Epidermal melanocyte (primary cell): Measurements from ENCODE around the gene ST6GALNAC3.
A peak's percentile ranks its signal among the peaks of the same experiment; 100 is the strongest.
"Not testable (repeated sequence)": the region's sequence is repeated elsewhere in the genome, so short reads cannot be mapped to it uniquely, and the experiment has no call there.

Source experiments
- DNase-seq: peaks from one replicate; pipeline ENCODE4 v3.0.0; 2011; ENCODE audit warnings: low spot score; ENCODE audit not compliant: insufficient read length

ST6GALNAC3 gene

DNA sequence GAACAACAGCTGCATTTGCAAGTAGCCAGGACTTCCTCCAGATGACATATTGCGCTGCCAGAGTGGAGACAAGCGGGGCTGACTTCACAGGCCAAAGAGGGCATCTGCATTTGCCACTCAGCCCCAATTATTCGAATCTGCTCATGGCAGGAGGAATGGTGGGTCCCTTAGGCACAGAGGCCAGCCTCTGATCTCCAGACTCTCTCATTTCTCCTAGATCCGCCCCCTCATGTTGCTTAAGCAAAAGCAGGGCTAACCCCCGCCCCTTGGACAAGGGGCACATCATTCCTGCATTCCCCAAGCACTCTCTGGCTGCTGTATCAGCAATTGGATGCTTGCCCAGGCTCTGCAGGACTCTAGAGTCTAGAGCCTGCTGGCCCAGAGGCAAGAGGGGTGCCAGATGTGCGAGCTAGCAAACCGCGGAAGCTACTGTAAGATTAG lies 262.4 kb downstream of the ST6GALNAC3 start:
- DNase-seq: peak; percentile 33

DNA sequence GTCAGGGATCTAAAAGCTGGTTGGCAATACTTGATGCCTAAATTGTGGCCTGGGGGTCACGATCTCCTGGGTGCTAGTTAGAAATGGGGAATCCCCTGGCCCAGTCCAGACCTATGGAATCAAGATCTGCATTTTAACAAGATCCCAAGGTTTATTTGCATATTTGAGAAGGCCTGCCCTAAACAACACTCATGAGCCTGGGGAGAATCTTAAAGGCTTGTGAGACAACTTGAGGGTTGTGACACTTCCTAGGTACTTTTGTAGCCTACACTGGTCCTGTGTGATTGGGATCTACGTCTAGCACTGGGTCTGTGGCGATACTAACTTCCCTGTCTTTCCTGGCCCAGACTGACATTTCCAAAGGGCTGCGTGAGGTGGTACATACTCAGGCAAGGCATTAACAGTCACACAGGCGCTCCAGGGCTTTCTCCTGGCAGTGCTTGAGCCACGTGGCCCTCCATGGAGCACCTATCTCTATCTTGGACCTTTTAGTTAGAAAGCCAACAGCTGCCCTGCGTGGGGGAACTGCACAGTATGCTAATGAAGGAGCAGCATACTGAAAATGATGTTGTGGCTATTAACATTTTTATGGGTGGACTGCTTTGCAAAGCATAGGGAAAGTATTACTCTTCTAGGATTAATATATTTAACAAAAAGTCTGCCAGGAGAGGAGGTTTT lies 263.1 kb downstream of the ST6GALNAC3 start:
- DNase-seq: no peak

DNA sequence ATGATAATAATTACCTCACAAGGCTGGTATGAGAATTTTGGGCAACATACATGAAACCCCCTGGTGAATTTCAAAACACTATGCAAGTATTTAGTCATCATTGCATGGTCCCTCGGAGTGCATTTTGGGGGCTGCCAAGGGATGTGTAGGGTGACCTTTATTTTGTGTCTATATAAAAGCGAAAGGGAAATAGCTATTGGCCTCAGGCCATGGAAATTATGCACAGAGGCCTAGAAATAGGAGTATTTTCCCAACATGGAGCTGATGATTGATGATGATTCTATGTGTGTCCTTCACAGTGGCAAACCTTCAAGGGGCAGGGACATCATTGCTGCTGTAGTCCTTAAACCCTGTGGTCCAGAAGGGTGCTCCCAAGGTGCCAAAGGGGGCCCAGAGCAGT lies 265.5 kb downstream of the ST6GALNAC3 start:
- DNase-seq: no peak

DNA sequence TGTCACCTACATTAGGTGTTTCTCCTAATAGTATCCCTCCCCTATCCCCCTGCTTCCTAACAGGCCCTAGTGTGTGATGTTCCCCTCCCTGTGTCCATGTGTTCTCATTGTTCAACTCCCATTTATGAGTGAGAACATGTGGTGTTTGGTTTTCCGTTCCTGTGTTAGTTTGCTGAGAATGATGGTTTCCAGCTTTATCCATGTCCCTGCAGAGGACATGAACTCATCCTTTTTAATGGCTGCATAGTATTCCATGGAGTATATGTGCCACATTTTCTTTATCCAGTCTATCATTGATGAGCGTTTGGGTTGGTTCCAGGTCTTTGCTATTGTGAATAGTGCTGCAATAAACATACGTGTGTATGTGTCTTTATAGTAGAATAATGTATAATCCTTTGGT lies 267.3 kb downstream of the ST6GALNAC3 start:
- not testable (repeated sequence) for DNase-seq

DNA sequence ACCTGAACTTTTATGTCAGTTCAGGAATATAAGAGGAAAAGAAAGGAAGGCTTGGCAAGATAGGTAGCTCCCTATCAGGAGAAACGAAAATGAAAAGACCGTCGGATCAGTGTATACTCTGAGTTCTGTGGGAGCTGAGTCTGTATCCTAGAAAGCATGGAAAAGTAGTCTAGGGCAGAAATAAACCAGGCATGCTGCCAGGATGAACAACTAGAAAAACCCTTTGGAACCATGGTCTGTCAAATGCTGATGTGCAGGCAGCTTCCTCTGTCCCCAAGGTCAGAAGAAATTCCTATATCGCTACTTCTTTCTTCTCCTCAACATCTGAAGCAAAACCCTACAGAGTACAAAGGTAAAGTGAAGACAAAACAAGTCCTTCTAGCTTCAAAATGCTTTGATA lies 268.8 kb downstream of the ST6GALNAC3 start:
- DNase-seq: no peak

DNA sequence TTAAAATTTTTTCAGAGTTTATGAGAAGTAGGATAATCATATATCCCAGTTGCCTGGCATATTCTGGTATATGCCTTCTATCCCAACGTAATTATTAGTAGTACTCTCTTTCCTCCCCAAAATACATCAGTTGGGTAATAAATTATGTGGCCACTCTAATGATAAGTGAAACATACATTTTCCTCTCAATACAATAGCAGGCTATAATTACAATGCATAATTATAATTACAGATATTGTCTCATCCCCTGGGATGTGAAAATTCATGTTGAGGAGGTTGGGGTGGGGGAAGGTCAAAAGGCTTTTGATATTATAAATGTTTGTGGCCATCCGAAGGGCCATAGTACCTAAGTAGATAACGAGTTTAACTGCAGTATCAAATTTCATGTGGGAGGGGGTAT lies 277.1 kb downstream of the ST6GALNAC3 start:
- DNase-seq: no peak

DNA sequence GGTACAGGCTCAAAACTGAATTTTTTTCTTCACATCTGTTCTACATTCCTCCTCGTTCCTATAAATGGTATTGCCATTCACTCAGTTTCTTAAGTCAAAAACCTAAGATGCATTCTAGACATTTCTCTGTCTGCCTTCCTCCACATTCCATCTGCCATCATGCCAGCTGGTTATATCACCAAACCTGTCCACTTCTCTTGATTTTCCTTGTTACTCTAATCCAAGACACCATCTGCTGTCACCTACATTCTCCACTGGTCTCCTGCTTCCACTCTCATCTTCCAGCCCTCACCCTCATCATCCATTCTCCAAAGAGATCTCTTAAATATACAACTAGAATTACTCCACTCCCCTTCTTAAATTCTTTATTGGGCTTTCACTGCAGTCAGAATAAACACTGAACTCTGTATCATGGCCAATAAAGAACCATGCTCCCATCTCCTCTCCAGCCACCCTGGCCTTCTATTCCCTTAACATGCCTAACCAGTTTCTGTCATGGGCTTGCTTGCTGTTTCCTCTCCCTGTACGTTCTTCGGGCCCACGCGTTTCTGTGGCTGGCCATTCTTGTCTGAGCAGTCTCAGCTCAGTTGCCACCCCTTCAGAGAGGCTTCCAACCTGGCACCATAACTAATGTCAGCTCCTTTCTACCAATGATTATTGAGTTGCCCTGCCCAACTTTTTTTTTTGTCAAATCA lies 278.3 kb downstream of the ST6GALNAC3 start:
- DNase-seq: no peak

DNA sequence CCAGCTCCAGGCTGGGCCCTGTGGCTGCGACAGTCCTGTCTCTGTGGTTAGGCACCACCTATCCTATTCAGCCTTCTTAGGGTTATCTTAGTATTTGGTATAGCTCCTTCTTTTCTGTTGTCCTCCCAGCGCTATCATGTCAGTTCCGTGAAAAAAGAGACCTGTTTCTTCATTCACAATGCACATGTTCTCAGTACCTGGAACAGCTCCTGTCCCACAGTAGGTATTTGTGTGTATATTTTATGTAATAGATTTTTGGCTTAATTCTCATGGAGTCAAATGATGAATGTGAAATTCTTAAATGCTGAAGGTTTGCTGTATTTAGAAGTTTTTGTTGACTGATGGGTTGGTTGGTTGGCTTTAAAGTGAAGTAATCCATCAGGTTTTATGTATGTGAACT lies 279.7 kb downstream of the ST6GALNAC3 start:
- no peak for DNase-seq

DNA sequence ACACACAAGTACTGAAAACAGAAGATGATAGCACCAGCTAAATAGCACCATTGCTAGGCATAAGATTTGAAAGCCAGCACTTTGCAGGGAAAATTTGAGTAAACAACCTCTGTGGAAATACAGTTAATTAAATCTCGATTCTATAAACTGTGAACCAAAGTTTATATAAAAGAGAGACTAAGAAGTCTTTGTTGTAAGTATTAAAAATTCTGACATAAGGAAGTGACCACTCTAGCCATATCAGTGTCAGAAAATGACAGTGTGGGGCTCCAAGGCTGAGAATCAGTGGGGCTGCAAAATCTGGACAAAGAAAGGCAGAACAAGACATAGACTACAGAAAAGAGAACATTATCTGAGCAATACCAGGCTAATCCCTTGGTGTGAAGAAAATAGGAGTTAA lies 292.2 kb downstream of the ST6GALNAC3 start:
- no peak for DNase-seq

DNA sequence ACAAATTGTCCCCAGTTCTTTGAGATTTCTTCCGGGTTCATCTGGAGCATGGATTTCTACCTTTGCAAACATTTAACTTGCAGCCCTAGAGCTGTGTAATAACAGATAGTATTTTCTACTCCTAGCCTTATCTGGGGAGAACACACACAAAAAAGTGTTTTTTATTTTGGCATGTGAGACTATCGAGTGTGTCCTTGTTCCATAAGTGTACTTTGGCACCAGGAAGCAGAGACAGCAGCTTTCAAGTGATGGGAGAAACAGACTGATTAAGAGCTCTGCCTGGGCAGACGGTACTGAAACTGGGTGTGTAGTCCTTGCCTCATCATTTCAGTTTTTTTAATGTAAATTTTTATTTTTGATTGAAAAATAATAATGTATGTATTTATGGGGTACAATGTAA lies 297.4 kb downstream of the ST6GALNAC3 start:
- DNase-seq: no peak

DNA sequence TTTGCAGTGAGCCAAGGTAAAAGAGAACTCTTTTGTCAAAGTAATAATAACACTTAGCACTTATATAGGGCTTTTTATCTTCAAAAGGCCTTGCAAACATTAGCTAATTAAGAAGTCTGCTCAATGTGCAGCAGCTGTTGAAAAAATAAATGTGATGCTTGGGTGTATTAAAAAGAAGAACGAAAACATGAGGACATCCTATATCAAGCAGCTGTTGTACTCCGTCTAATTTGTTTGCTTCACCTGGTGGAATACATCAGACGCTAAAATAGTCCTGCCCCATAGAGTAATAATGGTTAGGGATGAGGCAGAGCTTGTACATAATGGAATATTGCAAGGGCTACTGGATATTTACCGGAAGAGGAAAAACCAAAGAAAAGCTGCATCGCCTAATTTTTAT lies 299.5 kb downstream of the ST6GALNAC3 start:
- DNase-seq: no peak

DNA sequence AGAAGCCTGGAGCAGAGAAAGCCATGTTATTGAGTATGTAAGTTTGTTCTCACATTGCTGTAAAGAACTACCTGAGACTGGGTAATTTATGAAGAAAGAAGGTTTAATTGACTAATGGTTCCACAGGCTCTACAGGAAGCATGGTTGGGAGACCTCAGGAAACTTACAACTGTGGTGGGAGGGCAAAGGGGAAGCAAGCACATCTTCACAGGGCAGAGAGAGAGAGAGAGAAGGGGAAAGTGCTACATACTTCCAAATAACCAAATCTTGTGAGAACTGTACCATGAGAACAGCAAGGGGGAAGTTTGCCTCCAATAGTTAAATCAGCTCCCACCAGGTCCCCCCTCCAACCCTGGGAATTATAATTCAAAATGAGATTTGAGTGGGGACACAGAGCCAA lies 302.7 kb downstream of the ST6GALNAC3 start:
- no peak for DNase-seq

DNA sequence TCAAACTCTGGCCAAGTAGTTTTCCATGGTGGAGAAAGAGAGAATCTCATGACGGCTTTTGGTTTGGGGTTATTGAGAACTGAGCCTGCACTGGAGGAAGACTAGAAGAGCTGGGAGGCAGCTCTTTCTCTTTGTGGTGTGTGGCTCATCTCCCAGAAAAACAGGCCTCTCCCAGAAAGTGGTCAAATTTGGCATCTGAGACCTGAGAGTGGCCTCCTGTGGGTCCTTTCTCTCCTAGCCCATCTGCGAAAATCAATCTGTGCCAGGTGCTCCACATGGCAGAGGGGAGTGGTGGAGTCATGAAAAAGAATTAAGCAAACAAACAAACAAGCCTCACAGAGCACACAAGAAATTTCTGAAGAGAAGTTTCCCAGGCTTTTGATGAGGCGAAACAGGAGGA lies 305.0 kb downstream of the ST6GALNAC3 start:
- no peak for DNase-seq

DNA sequence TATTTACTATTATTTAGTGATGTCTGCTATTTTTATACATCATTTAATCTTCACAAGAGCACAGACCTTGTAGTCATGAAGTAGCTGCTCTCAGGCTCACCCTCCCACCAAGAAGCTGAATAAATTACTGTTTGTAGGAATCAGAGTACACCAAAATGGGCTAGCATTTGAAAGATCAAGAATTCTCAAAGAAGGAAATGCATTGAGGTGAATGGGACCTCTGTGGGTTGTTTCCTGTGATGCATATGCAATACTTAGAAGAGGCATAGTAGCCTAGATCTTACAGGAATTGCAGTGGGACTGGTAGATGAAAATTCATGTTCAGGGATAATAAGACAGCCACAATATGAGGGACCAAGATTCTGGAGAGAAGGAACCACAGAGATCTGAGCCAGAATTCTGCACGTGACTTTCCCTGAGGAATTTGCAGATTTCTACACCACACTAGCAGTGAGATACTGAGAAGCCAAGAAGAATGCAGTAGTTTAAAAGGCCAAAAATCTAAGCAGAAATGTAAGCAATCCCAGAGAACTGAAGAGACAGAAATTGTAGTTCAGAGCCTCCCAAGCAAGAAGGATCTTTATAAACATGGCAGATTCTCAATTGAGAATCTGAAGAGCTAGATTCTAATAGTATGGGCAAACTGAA lies 307.0 kb downstream of the ST6GALNAC3 start:
- DNase-seq: no peak

DNA sequence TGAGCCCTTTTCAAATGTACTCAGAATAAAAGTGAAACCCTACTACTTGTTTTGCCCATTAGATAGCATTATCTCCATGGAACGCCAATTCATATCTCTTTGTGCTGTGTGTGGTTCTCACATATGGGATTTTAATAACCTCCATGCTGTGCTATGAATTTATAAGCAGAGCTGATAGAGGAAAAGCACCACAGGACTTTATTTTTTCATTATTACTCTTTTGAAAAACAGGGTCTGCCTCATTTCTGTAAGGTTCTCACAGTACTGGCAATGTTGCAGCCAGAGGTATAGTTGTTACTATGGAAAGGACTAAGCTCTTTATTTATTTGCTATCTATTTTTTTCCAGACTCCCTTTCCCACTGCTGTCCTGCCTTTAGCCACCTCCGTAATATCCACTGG lies 313.7 kb downstream of the ST6GALNAC3 start:
- DNase-seq: no peak

DNA sequence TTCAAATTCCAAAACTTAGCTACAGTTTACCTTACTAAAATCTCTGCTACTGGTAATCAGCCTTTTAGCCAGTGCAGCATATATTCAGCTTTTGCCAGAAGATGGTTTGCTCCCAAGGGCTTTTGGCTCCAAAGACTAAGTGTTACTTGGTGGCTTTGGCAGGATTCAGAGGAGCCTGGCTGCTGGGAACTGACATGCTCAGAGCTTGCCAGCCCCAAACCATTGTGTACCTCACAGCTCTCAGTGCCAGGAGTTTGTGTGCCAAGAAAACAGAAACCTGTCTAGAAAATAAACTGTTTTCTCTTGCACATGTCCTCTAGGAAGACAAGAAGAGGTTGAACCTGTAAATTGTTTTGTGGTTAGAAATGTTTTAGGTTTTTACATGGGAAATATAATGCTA lies 315.9 kb downstream of the ST6GALNAC3 start:
- no peak for DNase-seq

DNA sequence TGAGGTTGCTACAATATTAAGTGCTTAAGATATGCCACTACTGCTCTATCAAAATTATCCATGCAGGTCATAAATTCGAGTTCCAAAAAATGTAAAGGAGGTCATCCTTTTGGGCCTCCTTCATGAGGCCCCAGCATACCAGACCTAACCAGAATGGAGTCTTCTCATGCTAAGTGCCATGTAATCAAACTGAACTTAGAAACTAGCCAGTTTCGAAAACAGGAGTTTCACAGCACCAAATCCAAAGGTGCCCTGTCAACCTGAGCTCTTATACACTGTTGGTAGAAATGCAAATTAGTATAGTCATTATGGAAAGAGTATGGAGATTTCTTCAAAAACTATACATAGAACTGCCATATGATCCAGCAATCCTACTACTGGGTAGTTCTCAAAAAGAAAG lies 320.5 kb downstream of the ST6GALNAC3 start:
- no peak for DNase-seq

DNA sequence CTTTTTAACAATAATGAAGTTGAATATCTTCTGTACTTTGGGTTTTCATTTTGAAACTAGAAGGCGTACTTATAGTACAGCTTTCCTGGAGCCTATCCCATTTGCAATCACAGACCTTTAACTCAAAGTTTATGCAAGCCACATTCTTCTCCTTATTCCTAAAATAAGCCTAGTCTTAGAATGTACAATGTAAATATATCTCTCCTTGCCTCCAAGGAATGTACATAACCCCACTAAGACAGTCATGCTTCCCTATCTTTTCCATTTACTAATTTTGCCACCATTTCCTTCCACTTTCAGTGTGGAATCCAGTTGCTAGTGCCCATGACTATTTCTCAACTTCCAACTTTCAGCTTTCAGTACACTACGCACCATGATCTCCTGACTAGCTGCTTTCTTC lies 327.6 kb downstream of the ST6GALNAC3 start:
- no peak for DNase-seq

DNA sequence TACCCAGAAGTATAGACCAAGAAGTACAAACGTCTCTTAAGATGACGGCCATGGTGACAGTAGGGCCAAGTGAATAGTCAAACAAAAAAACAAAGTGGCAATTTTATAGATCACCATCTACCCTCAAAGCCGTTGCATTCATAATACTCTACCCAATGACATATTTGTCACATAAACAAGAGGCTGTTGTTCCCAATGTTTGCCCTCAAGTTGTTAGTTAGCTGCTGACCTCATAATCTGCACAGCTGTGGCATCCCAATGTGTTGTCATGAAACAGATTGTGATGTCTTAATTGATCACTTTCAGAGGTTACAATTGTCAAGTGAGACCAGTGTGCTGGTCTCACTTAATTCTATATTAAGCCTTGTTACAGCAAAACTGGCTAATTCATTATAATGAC lies 333.8 kb downstream of the ST6GALNAC3 start:
- DNase-seq: no peak

DNA sequence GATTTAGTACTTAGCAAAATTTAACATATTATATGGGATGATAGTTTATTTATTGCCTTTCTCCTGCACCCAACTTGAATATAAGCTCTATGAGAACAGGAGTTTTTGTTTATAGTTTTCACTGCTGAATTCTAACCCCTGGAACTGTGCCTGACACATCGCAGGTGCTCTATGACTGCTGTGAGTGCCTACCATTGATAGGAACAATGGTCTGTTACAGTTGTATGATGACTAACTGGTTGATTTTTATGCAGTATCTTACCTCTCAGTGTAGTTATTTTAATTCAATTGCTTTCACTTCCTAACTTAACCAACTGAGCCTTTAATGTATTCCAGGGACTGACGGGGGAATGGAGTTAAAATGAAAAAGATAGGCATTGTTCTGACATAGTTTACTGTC lies 336.0 kb downstream of the ST6GALNAC3 start:
- DNase-seq: no peak

DNA sequence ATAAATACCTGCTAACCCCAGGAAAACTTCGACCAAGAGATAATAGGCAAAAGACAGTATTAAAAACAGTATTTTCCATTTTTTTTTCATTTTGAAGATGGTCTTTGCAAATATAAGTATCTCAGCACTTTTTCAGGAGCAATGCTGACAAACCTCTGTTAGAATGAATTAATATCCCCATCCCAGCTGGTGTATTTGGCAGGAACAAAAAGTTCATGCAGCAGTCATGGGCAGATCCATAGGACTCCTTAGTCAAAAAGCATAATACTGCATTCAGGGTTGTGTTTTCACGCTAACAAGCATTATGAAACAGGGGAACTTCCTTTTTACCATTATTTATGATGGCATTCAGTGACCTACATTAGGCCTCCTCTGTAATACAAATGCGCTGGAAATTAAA lies 344.0 kb downstream of the ST6GALNAC3 start:
- DNase-seq: no peak

DNA sequence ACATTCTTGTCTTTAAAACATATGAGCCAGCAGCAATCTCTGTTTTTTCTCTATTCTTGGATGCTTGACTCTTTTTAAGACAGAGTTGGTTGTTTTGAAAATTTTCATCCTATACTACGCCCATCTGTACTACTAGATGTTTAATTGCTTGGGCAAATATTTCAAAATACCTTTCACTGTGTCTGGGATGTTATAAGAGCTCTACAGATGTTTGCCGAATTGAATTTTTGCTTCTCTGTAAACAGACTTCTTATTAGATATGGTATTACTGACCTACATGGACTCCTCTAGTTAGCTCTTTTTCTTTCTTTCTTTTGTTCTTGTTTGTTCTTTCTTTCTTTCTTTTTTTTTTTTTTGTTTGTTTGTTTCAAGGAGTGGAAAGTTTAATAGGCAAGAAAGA lies 345.1 kb downstream of the ST6GALNAC3 start:
- DNase-seq: no peak
